Smooth muscle cell of the umbilical artery (primary cell): ENCODE measurements around the gene PLXNA1. TPM values are rescaled to one million over a fixed set of nuclear protein-coding genes. Genes with fewer than 3 reads are reported as not detected.

Source experiments
- total RNA-seq: library from RNA; depleted of rRNA; stranded (reverse); fragments of >200 nt; gene quantifications from 2 replicates; pipeline ENCODE4 v1.2.3, GENCODE V29; 2014

PLXNA1 gene
- 62.7 and 118 TPM in 2 replicates for total RNA-seq

DNA sequence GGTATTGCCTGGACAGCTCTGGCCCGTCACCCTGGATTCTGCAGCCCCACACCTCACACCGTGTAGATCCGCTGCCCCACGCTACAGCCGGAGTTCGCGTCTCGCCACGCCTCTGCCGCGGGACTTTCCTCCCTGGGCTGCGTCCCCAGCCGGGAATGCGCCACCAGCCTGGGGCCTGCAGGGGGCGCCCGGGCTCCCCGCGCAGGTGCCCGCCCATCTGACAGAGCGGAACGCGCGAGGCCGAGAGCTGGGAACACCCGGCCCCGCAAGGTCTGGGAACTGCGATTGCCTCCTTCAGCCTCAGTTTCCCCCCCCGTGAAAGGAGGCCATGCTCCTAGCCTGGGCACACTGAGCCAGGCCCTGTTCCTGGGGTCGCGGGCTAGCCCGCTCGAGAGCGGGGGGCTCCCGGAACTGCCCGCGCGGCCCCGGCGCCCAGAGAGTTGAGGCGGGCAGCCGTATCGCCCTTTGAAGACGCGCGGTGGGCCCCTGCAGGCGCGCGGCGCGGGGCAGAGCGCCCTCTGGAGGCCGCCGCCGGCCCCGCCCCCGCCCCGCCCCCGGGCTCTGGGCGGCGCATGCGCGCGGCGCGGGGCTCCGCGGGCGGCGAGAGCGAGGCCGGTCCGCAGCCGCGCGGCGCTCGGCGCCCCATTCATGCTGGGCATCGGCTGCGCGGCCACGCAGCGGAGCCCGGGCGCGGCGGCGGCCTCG is at the start of gene PLXNA1:
PLXNA1 (plus strand) TSS at position 645 of the 705 bp plus-strand sequence. CDS start 5,479 bp downstream, outside the sequence.

Other genes with a start within 250 kb of the PLXNA1 start
- not detected in 2 replicates for gene PRR23E, start 210.0 kb downstream of the PLXNA1 start, total RNA-seq